Vagina (tissue), 2 donors: ENCODE data around the gene CDH19. TPM values are rescaled to one million over a fixed set of nuclear protein-coding genes. Genes with fewer than 3 reads are reported as not detected.

Experiments
- DNase-seq, 2 donors: peaks; one replicate each; pipeline ENCODE4 v3.0.0-alpha.2; 2017; ENCODE audit errors: extremely low spot score in 2 of 2
- H3K27ac ChIP-seq: fragments of 200-600 bp; sonication (generic); one replicate; pipeline ENCODE4 v1.5.1; 2019
- H3K27me3 ChIP-seq: fragments of 200-600 bp; sonication (generic); one replicate; pipeline ENCODE4 v1.5.1; 2019
- H3K36me3 ChIP-seq, 2 donors: fragments of 200-600 bp; sonication (generic); one replicate each; pipeline ENCODE4 v1.5.1; 2017 to 2019
- H3K4me1 ChIP-seq: fragments of 200-600 bp; sonication (generic); one replicate; pipeline ENCODE4 v1.5.1; 2019
- H3K4me3 ChIP-seq, 2 donors: fragments of 200-600 bp; sonication (generic); 1 replicate in 1 of 2; 2 replicates in 1 of 2; pipeline ENCODE4 v1.5.1; 2016 to 2019
- H3K9me3 ChIP-seq: fragments of 200-600 bp; sonication (generic); one replicate; pipeline ENCODE4 v1.5.1; 2019
- POLR2A ChIP-seq, 2 donors: fragments of 450-650 bp; IDR thresholded peaks; one replicate each; pipeline ENCODE4 v1.6.1; 2017; ENCODE audit warnings: antibody characterized with exemption in 2 of 2, mild to moderate bottlenecking in 2 of 2, moderate library complexity in 2 of 2
- POLR2AphosphoS5 ChIP-seq, 2 donors: sonication (generic); formaldehyde crosslinking; IDR thresholded peaks; one replicate each; pipeline ENCODE4 v1.9.0; 2017; ENCODE audit warnings: antibody characterized with exemption in 2 of 2, mild to moderate bottlenecking in 2 of 2, low read depth in 1 of 2; ENCODE audit not compliant: insufficient read depth in 1 of 2
- intact Hi-C: fragments of 100-400 bp; cut with DNase I; formaldehyde crosslinking; loops from one replicate; pipeline ENCODE4 v1.15.1; 2023
- total RNA-seq: library from RNA; depleted of rRNA; stranded (reverse); fragments of >200 nt; gene quantifications from one replicate; pipeline ENCODE4 v1.2.3, GENCODE V29; 2016
- TF ChIP-seq, protein P1 (sequence below), 3 experiments: fragments of 450-650 bp in 2 of 3; fragments of 200-600 bp in 1 of 3; sonication (generic) in 1 of 3; IDR thresholded peaks; one replicate each; pipeline ENCODE4 v1.5.1; 2017 to 2019; ENCODE audit warnings: antibody characterized with exemption in 3 of 3, mild to moderate bottlenecking in 2 of 3, moderate library complexity in 2 of 3

CDH19 gene, protein sequence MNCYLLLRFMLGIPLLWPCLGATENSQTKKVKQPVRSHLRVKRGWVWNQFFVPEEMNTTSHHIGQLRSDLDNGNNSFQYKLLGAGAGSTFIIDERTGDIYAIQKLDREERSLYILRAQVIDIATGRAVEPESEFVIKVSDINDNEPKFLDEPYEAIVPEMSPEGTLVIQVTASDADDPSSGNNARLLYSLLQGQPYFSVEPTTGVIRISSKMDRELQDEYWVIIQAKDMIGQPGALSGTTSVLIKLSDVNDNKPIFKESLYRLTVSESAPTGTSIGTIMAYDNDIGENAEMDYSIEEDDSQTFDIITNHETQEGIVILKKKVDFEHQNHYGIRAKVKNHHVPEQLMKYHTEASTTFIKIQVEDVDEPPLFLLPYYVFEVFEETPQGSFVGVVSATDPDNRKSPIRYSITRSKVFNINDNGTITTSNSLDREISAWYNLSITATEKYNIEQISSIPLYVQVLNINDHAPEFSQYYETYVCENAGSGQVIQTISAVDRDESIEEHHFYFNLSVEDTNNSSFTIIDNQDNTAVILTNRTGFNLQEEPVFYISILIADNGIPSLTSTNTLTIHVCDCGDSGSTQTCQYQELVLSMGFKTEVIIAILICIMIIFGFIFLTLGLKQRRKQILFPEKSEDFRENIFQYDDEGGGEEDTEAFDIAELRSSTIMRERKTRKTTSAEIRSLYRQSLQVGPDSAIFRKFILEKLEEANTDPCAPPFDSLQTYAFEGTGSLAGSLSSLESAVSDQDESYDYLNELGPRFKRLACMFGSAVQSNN
- 18.2 TPM for total RNA-seq

GRCh38 chr18:66603941-66604627 lies at the start of gene CDH19:
Gene CDH19 (minus strand): TSS chr18:66604090. CDS start chr18:66572204, 31,886 bp downstream.
- intact Hi-C loops, result no loop called here
- no peak within 1 kb of the TSS for H3K27ac ChIP-seq
- H3K4me1 ChIP-seq, result no peaks in the 10 kb centered on the region
- no peaks in the 10 kb centered on the region for H3K9me3 ChIP-seq
- TF ChIP-seq POLR2A (IDR thresholded peaks at IDR 0.05), result no peak
- TF ChIP-seq, protein P1, sequence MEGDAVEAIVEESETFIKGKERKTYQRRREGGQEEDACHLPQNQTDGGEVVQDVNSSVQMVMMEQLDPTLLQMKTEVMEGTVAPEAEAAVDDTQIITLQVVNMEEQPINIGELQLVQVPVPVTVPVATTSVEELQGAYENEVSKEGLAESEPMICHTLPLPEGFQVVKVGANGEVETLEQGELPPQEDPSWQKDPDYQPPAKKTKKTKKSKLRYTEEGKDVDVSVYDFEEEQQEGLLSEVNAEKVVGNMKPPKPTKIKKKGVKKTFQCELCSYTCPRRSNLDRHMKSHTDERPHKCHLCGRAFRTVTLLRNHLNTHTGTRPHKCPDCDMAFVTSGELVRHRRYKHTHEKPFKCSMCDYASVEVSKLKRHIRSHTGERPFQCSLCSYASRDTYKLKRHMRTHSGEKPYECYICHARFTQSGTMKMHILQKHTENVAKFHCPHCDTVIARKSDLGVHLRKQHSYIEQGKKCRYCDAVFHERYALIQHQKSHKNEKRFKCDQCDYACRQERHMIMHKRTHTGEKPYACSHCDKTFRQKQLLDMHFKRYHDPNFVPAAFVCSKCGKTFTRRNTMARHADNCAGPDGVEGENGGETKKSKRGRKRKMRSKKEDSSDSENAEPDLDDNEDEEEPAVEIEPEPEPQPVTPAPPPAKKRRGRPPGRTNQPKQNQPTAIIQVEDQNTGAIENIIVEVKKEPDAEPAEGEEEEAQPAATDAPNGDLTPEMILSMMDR (IDR thresholded peaks at IDR 0.05), result no peak
- TF ChIP-seq POLR2AphosphoS5 (IDR thresholded peaks at IDR 0.05; ENCODE audit: insufficient read depth in 1 of 2, low read depth in 1 of 2), result no peak
- H3K36me3 ChIP-seq, result no peaks in the 10 kb centered on the region
- no peak for DNase-seq
- no peak within 1 kb of the TSS for H3K4me3 ChIP-seq
- no peaks in the 10 kb centered on the region for H3K27me3 ChIP-seq

GRCh38 chr18:66647671-66648070 lies 43.8 kb upstream of the CDH19 start:
- TF ChIP-seq, protein P1 (IDR thresholded peaks at IDR 0.05), result no peak
- no peak for TF ChIP-seq POLR2AphosphoS5 (IDR thresholded peaks at IDR 0.05; ENCODE audit: insufficient read depth in 1 of 2, low read depth in 1 of 2)
- no peak for TF ChIP-seq POLR2A (IDR thresholded peaks at IDR 0.05)
- Histone ChIP-seq H3K36me3 (no peaks in the 10 kb centered on the region), H3K4me1 (no peaks in the 10 kb centered on the region), H3K27ac (no peak overlapping the region), H3K4me3 (no peak overlapping the region), H3K9me3 (no peaks in the 10 kb centered on the region), H3K27me3 (no peaks in the 10 kb centered on the region)
- intact Hi-C loops, result no loop called here
- DNase-seq, result no peak

GRCh38 chr18:66646609-66647008 lies 42.7 kb upstream of the CDH19 start:
- no peak overlapping the region for H3K4me3 ChIP-seq
- no peak overlapping the region for H3K27ac ChIP-seq
- no peaks in the 10 kb centered on the region for H3K27me3 ChIP-seq
- H3K9me3 ChIP-seq, result no peaks in the 10 kb centered on the region
- no peak for DNase-seq
- H3K36me3 ChIP-seq, result no peaks in the 10 kb centered on the region
- intact Hi-C loops, result no loop called here
- no peak for TF ChIP-seq POLR2A (IDR thresholded peaks at IDR 0.05)
- no peaks in the 10 kb centered on the region for H3K4me1 ChIP-seq

- no peak overlapping the region for H3K4me3 ChIP-seq
- no peaks in the 10 kb centered on the region for H3K4me1 ChIP-seq
- no peaks in the 10 kb centered on the region for H3K27me3 ChIP-seq
- intact Hi-C loops, result no loop called here
- TF ChIP-seq, protein P1 (IDR thresholded peaks at IDR 0.05), result no peak
- no peak for DNase-seq
- H3K9me3 ChIP-seq, result no peaks in the 10 kb centered on the region
- no peaks in the 10 kb centered on the region for H3K36me3 ChIP-seq
- H3K27ac ChIP-seq, result no peak overlapping the region
These were observed 42.1 kb upstream of the CDH19 start for GRCh38 chr18:66645983-66646382.

DNA sequence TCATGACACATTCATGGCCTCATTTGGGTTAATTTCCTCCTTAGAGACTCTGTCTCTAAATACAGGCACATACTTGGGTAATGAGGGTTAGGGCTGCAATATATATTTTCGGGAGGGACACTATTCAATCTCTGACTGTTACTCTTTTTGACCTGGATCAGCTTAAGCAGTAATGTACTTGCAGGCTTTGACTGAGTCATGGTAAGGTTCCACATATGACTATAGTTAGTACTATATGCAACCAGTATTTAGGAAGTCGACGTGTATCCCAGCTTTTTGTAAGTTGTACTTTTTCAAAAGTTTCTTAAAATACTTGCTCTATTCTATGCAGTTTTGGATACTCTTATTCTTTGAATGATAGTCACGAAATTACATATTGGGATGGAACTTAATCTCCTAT lies 37.2 kb upstream of the CDH19 start:
- Histone ChIP-seq H3K9me3 (no peaks in the 10 kb centered on the region), H3K36me3 (no peaks in the 10 kb centered on the region), H3K27me3 (no peaks in the 10 kb centered on the region), H3K4me1 (no peaks in the 10 kb centered on the region), H3K4me3 (no peak overlapping the region), H3K27ac (no peak overlapping the region)
- intact Hi-C loops, result no loop called here
- TF ChIP-seq, protein P1 (IDR thresholded peaks at IDR 0.05), result no peak
- TF ChIP-seq POLR2A (IDR thresholded peaks at IDR 0.05), result no peak
- no peak for DNase-seq
